Upper lobe of right lung (tissue), 1 donor: ENCODE measurements around the gene BOC. TPM values are rescaled to one million over a fixed set of nuclear protein-coding genes. Genes with fewer than 3 reads are reported as not detected.

Experiments used
- ATAC-seq: fragments of 200-7000 bp; cut with Tn5 transposase; one replicate; pipeline ENCODE4 v1.9.1; 2020; ENCODE audit warnings: mild to moderate bottlenecking, moderate library complexity
- DNase-seq: peaks from one replicate; pipeline ENCODE4 v3.0.0-alpha.2; 2020
- H3K27ac ChIP-seq: fragments of 200-600 bp; one replicate; pipeline ENCODE4 v1.8.0; 2022
- H3K27me3 ChIP-seq: fragments of 200-600 bp; one replicate; pipeline ENCODE4 v1.8.0; 2022; ENCODE audit warnings: mild to moderate bottlenecking
- H3K36me3 ChIP-seq: fragments of 200-600 bp; one replicate; pipeline ENCODE4 v1.8.0; 2022
- H3K4me1 ChIP-seq: fragments of 200-600 bp; one replicate; pipeline ENCODE4 v1.8.0; 2022
- H3K4me3 ChIP-seq: fragments of 200-600 bp; one replicate; pipeline ENCODE4 v1.8.0; 2022; ENCODE audit warnings: mild to moderate bottlenecking
- H3K9me3 ChIP-seq: fragments of 200-600 bp; one replicate; pipeline ENCODE4 v1.8.0; 2022
- CTCF ChIP-seq: fragments of 200-600 bp; IDR thresholded peaks from one replicate; pipeline ENCODE4 v1.8.0; 2022; ENCODE audit warnings: antibody characterized with exemption
- intact Hi-C: fragments of 100-400 bp; cut with DNase I; formaldehyde crosslinking; loops from one replicate; pipeline ENCODE4 v1.11.0; 2022
- total RNA-seq: library from RNA; stranded (reverse); fragmentation: NEBNext Ultra II Directional; extraction: Animal tissue kit (Norgen Biotek cat#: 25700); gene quantifications from one replicate; pipeline ENCODE4 v1.2.1, GENCODE V29; 2021
- donor health status: DM: no; HTN: yes; CAD: no; lungs with severe emphysema.

BOC gene
- total RNA-seq, 1 donor from 2014 or later: 6.1 TPM

DNA sequence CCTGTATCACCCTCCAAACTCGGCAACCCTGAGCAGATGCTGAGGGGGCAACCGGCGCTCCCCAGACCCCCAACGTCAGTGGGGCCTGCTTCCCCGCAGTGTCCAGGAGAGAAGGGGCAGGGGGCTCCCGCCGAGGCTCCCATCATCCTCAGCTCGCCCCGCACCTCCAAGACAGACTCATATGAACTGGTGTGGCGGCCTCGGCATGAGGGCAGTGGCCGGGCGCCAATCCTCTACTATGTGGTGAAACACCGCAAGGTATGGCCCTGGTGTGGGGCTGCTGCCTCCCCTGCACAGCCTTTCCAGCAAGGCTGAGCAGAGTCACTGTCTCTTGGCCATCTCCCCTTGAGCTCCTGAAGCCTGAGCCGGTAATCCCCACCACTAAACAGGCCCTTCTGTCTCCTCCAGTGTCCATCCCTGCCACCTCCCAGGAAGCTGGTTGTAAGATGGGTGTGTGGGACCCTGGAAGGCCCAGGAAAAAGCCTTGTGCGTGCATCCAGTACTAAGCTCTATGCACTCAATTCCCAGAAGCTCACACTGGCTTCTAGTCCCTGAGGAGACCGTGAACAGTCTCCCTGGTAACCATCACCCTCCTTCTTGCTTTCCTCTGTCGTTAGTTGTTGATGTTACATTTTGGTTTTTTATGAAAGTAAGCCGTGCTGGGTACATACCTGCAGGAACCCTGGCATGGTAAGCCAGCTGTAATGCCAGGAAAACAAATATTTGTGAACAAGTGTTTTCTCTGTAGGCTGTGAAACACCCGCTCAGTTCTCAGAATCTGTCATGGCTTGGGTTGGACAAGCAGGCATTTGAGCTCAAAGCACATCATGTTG, 63.3 kb downstream of the BOC start:
- Histone ChIP-seq H3K27ac (no peak overlapping the region), H3K4me1 (peaks cover 6% of the 10 kb centered on the region), H3K36me3 (no peaks in the 10 kb centered on the region), H3K4me3 (no peak overlapping the region), H3K27me3 (no peaks in the 10 kb centered on the region), H3K9me3 (no peaks in the 10 kb centered on the region)
- ATAC-seq: no peak
- TF ChIP-seq CTCF: no peak
- intact Hi-C loops: no loop called here
- DNase-seq: no peak

DNA sequence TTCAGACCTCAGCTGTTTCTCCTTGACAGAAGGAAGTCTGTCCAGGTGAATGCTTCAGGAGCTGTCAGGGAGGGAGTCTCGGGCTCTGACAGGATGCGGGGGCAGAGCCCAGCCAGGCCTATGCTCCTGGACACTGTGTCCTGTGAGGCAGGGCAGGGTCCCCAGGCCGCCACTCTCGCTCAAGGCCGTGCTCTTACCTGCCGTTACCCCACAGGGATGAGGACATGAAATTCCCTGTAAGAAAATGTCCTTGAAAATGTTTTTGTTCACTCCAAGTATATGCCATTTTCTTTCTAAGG, 63.9 kb downstream of the BOC start:
- no peak for TF ChIP-seq CTCF

DNA sequence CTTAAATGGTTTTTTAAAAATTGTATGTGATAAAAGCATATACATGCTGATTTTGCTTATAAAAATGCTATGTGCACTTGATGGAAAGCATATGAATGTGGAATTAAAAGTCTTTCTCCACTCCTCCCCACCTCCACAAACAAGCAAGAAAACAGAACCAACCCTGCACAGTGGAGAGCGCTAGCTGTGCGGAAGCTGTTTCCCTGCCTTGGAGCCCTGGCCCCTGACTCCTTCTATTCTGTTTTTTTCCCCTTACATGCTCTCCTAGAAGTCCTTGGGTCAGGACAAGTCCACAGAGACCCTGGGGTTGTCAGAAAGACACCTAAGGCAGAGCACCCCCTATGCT, 64.2 kb downstream of the BOC start:
- ATAC-seq (no peak), DNase-seq (no peak)
- peaks cover 6% of the 10 kb centered on the region for H3K4me1 ChIP-seq
- H3K9me3 ChIP-seq: no peaks in the 10 kb centered on the region
- H3K4me3 ChIP-seq: no peak overlapping the region
- no peaks in the 10 kb centered on the region for H3K36me3 ChIP-seq
- peak overlapping the region; percentile 17 for H3K27ac ChIP-seq
- no peak for TF ChIP-seq CTCF
- no peaks in the 10 kb centered on the region for H3K27me3 ChIP-seq
- intact Hi-C loops: no loop called here

More for the DNA sequence above, 63.9 kb downstream of the BOC start:
- Histone ChIP-seq H3K27ac (no peak overlapping the region), H3K4me1 (peaks cover 6% of the 10 kb centered on the region), H3K36me3 (no peaks in the 10 kb centered on the region), H3K9me3 (no peaks in the 10 kb centered on the region), H3K27me3 (no peaks in the 10 kb centered on the region), H3K4me3 (no peak overlapping the region)
- DNase-seq (no peak), ATAC-seq (no peak)
- intact Hi-C loops: no loop called here

GRCh38 chr3:113275929-113276750, 64.8 kb downstream of the BOC start:
- no peak for TF ChIP-seq CTCF
- peak; percentile 64 for ATAC-seq
- Histone ChIP-seq H3K36me3 (no peaks in the 10 kb centered on the region), H3K27ac (peak overlapping the region; percentile 17), H3K27me3 (no peaks in the 10 kb centered on the region), H3K4me1 (peaks cover 6% of the 10 kb centered on the region), H3K9me3 (no peaks in the 10 kb centered on the region), H3K4me3 (no peak overlapping the region)
- no peak for DNase-seq
- intact Hi-C loops: no loop called here

DNA sequence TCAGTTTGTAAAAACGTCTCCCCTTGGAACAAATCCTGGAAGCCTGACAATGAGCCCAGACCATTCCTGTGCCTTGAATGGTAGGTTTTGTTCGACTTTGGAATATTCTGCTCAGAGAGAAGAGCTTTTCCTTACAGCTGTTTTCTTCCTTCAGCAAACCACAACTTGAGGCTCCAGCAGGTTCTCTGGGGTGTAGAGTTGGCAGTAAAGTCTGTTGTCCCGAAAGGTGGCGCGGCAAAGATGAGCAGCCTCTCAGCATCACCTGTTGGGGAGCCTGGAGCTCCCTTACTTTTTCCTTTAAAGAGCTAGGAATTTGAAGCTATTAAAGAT, 65.4 kb downstream of the BOC start:
- Histone ChIP-seq H3K9me3 (no peaks in the 10 kb centered on the region), H3K27ac (peak overlapping the region; percentile 17), H3K4me3 (no peak overlapping the region), H3K4me1 (peaks cover 6% of the 10 kb centered on the region), H3K36me3 (no peaks in the 10 kb centered on the region), H3K27me3 (no peaks in the 10 kb centered on the region)
- DNase-seq: no peak
- no peak for TF ChIP-seq CTCF
- no peak for ATAC-seq
- intact Hi-C loops: no loop called here
